ENCODE results near the gene MCF2L2. TPM values are rescaled to one million over a fixed set of nuclear protein-coding genes. Genes with fewer than 3 reads are reported as not detected.

The MCF2L2 gene
- total RNA-seq, 4 donors from 2014 or later, result 0.13 to 0.49 (median 0.22) TPM; not detected in 1

- H3K27ac ChIP-seq, result no peak overlapping the region
- no peaks in the 10 kb centered on the region for H3K9me3 ChIP-seq
- DNase-seq, result no peak
- no peak overlapping the region for H3K4me3 ChIP-seq (replicated peaks in 1 of 3)
- intact Hi-C loops (cut with DNase I), result no loop called here
- no peaks in the 10 kb centered on the region for H3K27me3 ChIP-seq
- no peaks in the 10 kb centered on the region for H3K4me1 ChIP-seq
- H3K36me3 ChIP-seq, result no peaks in the 10 kb centered on the region
- 93 to 95% methylated on average over 2 of the region's 2 CpGs for WGBS, 2 donors
- TF ChIP-seq CTCF (IDR thresholded peaks at IDR 0.05) (no peak), POLR2A (IDR thresholded peaks at IDR 0.05) (no peak)
Observed at GRCh38 chr3:183293966-183294365, 134.5 kb downstream of the MCF2L2 start.

- no peaks in the 10 kb centered on the region for H3K9me3 ChIP-seq
- no peak overlapping the region for H3K27ac ChIP-seq
- no peaks in the 10 kb centered on the region for H3K4me1 ChIP-seq
- WGBS, 2 donors, result 61 to 62% methylated on average over 4 of the region's 4 CpGs
- no peaks in the 10 kb centered on the region for H3K27me3 ChIP-seq
- no peaks in the 10 kb centered on the region for H3K36me3 ChIP-seq
- DNase-seq, result no peak
- TF ChIP-seq POLR2A (IDR thresholded peaks at IDR 0.05) (no peak), CTCF (IDR thresholded peaks at IDR 0.05) (no peak)
- H3K4me3 ChIP-seq (replicated peaks in 1 of 3), result no peak overlapping the region
- intact Hi-C loops (cut with DNase I), result no loop called here
Observed at GRCh38 chr3:183291497-183292031, 136.9 kb downstream of the MCF2L2 start.

- H3K36me3 ChIP-seq, result no peaks in the 10 kb centered on the region
- TF ChIP-seq CTCF (IDR thresholded peaks at IDR 0.05), result no peak
- TF ChIP-seq POLR2A (IDR thresholded peaks at IDR 0.05), result no peak
- H3K27me3 ChIP-seq, result no peaks in the 10 kb centered on the region
- H3K27ac ChIP-seq, result no peak overlapping the region
- intact Hi-C loops (cut with DNase I), result no loop called here
- H3K4me1 ChIP-seq, result peaks cover 5 to 9% of the 10 kb centered on the region in 2 donors
- 71 to 100% methylated on average over 2 of the region's 2 CpGs for WGBS, 2 donors
- H3K9me3 ChIP-seq, result no peaks in the 10 kb centered on the region
- DNase-seq, result no peak
- no peak overlapping the region for H3K4me3 ChIP-seq (replicated peaks in 1 of 3)
Observed at GRCh38 chr3:183290216-183290615, 138.2 kb downstream of the MCF2L2 start.

DNA sequence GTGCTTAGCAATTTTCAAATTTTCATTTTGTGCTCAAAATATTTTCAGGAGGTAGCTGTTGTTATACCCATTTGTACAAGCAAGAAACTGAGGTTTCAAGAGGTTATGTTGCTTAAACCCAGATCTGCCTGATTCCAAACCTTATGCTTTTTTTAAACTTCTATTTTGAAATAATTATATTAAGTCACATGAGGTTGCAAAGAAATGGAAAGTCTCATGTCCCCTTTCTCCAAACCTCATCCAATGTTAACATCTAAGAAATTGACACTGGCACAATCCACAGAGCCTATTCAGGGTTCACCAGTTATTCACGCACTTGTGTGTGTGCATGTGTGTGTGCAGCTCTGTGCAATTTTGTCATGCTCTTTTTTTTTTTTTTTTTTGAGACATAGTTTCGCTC is 140.3 kb downstream of the MCF2L2 start:
- no peak overlapping the region for H3K27ac ChIP-seq
- TF ChIP-seq POLR2A (IDR thresholded peaks at IDR 0.05) (no peak), CTCF (IDR thresholded peaks at IDR 0.05) (no peak)
- peaks cover 7 to 14% of the 10 kb centered on the region in 2 donors for H3K4me1 ChIP-seq
- no peaks in the 10 kb centered on the region for H3K36me3 ChIP-seq
- 97 to 99% methylated on average over 2 of the region's 2 CpGs for WGBS, 2 donors
- intact Hi-C loops (cut with DNase I), result no loop called here
- no peaks in the 10 kb centered on the region for H3K27me3 ChIP-seq
- no peak overlapping the region for H3K4me3 ChIP-seq (replicated peaks in 1 of 3)
- no peak for DNase-seq
- H3K9me3 ChIP-seq, result no peaks in the 10 kb centered on the region

DNA sequence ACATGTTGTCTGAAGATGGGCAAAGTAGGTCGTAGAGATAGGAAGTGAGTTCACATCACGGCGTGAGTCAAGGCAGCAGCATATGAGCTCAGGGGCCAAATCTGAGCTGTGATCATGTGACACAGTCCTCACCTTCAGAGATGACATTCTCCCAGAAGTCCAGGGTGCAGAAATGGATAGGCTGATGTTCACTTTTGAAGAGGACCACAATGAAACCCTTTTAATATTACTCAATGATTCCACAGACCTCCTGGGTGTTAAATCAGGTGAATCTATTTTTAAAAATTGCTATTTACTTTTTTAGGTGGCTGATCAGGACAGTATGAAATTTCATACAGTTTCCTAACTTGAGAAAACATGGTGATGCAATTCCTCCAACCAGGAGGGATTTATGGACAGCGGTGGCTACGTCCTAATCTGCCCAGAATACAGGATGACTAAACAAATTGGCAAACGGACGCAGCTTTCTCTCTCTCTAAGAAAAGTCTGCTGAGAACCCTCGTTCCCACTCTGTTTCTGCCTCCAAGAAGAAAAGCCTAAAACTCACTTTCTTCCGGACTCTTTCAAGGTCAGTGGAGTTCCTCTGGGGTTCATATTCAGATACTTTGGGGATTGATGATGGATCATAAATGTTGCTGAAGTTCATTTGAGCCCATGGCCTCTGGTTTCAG is 141.0 kb downstream of the MCF2L2 start:
- intact Hi-C loops (cut with DNase I), result no loop called here
- H3K27ac ChIP-seq, result no peak overlapping the region

More for the DNA sequence above, 141.0 kb downstream of the MCF2L2 start:
- Histone ChIP-seq H3K9me3 (no peaks in the 10 kb centered on the region), H3K4me1 (peaks cover 7 to 14% of the 10 kb centered on the region in 2 donors), H3K27me3 (no peaks in the 10 kb centered on the region), H3K4me3 (replicated peaks in 1 of 3) (no peak overlapping the region), H3K36me3 (no peaks in the 10 kb centered on the region)
- 76 to 84% methylated on average over 9 of the region's 9 CpGs for WGBS, 2 donors
- DNase-seq, result no peak
- TF ChIP-seq POLR2A (IDR thresholded peaks at IDR 0.05) (no peak), CTCF (IDR thresholded peaks at IDR 0.05) (no peak)

Data from thyroid gland (tissue), 4 donors.